LNCAP (cell line): ENCODE measurements around the gene CLEC16A.

Experiments
- TF ChIP-seq, protein P1 (sequence below): fragments of 450-650 bp; IDR thresholded peaks from 2 replicates; pipeline ENCODE4 v1.5.1; 2017; ENCODE audit warnings: mild to moderate bottlenecking

The CLEC16A gene

GRCh38 chr16:11125936-11126335 lies 181.6 kb downstream of the CLEC16A start:
- TF ChIP-seq, protein P1, sequence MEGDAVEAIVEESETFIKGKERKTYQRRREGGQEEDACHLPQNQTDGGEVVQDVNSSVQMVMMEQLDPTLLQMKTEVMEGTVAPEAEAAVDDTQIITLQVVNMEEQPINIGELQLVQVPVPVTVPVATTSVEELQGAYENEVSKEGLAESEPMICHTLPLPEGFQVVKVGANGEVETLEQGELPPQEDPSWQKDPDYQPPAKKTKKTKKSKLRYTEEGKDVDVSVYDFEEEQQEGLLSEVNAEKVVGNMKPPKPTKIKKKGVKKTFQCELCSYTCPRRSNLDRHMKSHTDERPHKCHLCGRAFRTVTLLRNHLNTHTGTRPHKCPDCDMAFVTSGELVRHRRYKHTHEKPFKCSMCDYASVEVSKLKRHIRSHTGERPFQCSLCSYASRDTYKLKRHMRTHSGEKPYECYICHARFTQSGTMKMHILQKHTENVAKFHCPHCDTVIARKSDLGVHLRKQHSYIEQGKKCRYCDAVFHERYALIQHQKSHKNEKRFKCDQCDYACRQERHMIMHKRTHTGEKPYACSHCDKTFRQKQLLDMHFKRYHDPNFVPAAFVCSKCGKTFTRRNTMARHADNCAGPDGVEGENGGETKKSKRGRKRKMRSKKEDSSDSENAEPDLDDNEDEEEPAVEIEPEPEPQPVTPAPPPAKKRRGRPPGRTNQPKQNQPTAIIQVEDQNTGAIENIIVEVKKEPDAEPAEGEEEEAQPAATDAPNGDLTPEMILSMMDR: no peak

GRCh38 chr16:11126399-11127054 lies 182.2 kb downstream of the CLEC16A start:
- TF ChIP-seq, protein P1: no peak

- TF ChIP-seq, protein P1: no peak
Observed at GRCh38 chr16:11127610-11128195, 183.3 kb downstream of the CLEC16A start.

DNA sequence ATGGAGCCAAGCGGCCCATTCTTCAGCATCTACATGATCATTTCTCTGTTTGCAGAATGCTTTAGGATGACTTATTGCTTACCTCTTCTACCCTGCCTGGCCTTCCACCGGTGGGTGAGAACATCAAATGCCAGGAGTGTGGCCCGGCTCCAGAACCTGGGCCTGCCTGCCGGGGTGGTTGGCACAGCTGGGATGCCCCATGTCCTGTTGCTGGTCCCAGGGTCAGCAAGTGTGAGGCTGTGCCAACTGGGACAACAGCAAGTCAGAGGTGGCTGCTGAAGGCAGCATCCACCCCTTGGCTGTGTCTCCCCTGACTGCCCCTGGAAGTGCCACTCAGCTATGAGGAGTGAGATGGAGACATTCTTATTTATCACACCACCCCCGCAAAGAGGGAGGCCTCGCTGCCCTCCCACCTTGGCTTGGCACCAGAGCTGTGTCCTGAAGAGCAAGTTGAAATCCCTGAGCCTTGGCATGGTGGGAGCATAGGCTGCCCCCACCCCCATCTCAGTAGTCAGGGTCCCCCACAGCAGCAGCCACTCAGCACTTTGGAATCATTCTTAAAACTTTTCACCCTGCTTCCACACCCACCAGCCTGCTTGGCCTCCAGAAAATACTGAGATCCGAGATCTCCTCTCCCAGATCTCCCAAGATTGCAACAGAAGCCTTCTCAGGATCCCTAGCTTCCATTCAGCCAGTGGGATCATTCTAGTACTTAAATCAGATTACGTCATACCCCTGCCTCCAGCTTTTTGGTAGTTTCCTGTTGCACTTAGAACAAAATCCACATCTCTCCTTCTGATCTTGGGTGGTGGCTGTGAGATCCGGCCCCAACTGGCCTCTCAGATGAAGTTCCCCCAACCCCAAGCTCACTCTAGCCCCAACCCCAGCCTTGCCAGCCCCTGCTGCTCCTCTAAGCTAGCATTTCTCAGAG lies 184.1 kb downstream of the CLEC16A start:
- TF ChIP-seq, protein P1: no peak

GRCh38 chr16:11129378-11129781 lies 185.0 kb downstream of the CLEC16A start:
- TF ChIP-seq, protein P1: no peak

DNA sequence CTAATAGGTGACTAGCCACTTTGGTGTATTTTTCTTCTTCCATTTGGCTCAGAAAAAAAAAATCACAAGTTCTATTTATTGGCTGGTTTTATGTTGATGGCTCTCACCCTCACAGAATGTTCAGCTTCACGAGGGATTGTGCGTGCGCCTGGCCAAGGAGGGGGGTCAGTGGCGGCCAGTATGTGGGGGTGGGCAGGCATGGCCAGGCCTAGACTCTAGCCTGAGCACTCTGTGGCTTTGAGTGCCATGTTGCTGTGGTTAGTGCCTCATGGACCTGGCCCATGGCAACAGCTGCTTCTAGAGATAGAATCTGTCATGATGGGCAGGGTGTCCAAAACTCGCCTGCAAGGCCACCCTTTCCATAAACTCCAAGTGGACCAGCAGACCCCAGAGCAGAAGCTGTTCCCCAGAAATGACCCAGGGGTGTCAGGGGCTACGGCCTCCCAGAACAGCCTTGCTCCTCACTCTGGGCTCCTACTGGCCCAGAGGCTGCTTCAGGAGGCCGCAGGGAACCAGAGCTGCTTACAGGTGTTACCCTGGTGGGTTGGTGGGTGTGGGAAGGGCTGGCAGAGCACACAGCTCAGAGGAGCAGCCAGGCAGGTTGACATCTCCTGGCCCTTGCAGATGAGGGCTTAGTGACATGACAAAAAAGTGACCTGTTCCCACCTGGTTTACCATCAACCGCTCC lies 186.8 kb downstream of the CLEC16A start:
- TF ChIP-seq, protein P1: no peak

DNA sequence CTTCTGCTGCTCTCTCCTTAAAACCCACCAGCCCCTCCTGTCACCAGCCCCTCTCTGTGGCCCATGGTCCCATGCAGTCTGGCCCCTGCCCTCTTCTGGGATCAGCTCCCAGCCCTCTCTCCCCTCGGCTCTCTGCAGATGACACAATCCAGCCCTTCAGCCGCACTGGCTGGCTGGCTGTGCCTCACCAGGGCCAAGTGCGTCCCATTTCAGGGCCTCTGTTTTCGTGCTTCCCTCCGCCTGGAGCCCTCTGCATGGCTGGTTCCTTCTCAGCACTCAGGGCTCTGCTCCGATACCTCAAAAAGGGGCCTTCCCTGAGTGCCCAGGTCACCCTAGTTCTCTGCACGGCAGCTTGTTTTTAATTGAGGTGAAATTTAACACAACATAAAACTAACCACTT lies 187.3 kb downstream of the CLEC16A start:
- TF ChIP-seq, protein P1: no peak
